GM21723 (cell line): ENCODE data around the gene HOXA5.

Experiments
- ATAC-seq: cut with Tn5 transposase; IDR thresholded peaks from one replicate; pipeline ENCODE4 v1.9.1; 2021; ENCODE audit warnings: mild to moderate bottlenecking, moderate library complexity; ENCODE audit not compliant: unreplicated experiment

The HOXA5 gene

GRCh38 chr7:27182861-27183681 lies 39.6 kb upstream of the HOXA5 start:
- ATAC-seq = no peak

- no peak for ATAC-seq
These were observed 38.9 kb upstream of the HOXA5 start for GRCh38 chr7:27182285-27182841.

- no peak for ATAC-seq
These were observed 38.4 kb upstream of the HOXA5 start for GRCh38 chr7:27181795-27182275.

- no peak for ATAC-seq
These were observed 37.2 kb upstream of the HOXA5 start for GRCh38 chr7:27180431-27181420.

- no peak for ATAC-seq
These were observed 36.3 kb upstream of the HOXA5 start for GRCh38 chr7:27179503-27180430.

- no peak for ATAC-seq
These were observed 35.5 kb upstream of the HOXA5 start for GRCh38 chr7:27179030-27179429.

- no peak for ATAC-seq
These were observed 34.9 kb upstream of the HOXA5 start for GRCh38 chr7:27178366-27178765.

- ATAC-seq = no peak
These were observed 34.4 kb upstream of the HOXA5 start for GRCh38 chr7:27177795-27178320.

- no peak for ATAC-seq
These were observed 33.7 kb upstream of the HOXA5 start for GRCh38 chr7:27176962-27177794.

GRCh38 chr7:27176524-27176845 lies 33.0 kb upstream of the HOXA5 start:
- ATAC-seq = no peak

GRCh38 chr7:27175626-27176523 lies 32.4 kb upstream of the HOXA5 start:
- ATAC-seq = no peak

- ATAC-seq = no peak
These were observed 31.6 kb upstream of the HOXA5 start for GRCh38 chr7:27174874-27175625.

GRCh38 chr7:27173956-27174873 lies 30.7 kb upstream of the HOXA5 start, which contains the start of gene HOXA10:
Gene HOXA10, minus strand, starts transcription at chr7:27174320. Its CDS starts 14 bp downstream, at chr7:27174306.
- ATAC-seq = no peak

GRCh38 chr7:27173511-27173955 lies 30.1 kb upstream of the HOXA5 start:
- no peak for ATAC-seq

- no peak for ATAC-seq
These were observed 29.5 kb upstream of the HOXA5 start for GRCh38 chr7:27172823-27173510.
